A673 (cell line): ENCODE measurements around the gene MAP7. TPM values are rescaled to one million over a fixed set of nuclear protein-coding genes. Genes with fewer than 3 reads are reported as not detected.

Experiments used
- BruUV-seq: library from RNA; stranded (reverse); fragments of 400-500 nt; replicated peaks from 2 replicates; lab custom pipeline; 2021; lab: Mats Ljungman, UMichigan
- CTCF ChIA-PET: fragments of 300-600 bp; sonication (Branson Sonifier 250); formaldehyde crosslinking; loops from one replicate; lab custom pipeline; 2022; ENCODE audit warnings: antibody characterized with exemption; lab: Charles Lee
- POLR2A ChIA-PET: fragments of 300-600 bp; sonication (Branson Sonifier 250); formaldehyde crosslinking; loops from one replicate; lab custom pipeline; 2022; ENCODE audit warnings: antibody characterized with exemption; ENCODE audit not compliant: low non-redundant PET; lab: Charles Lee
- DNase-seq: peaks from one replicate; pipeline ENCODE4 v3.0.0-alpha.2; 2015; ENCODE audit warnings: low spot score
- H3K27ac ChIP-seq: fragments of 200-600 bp; sonication (generic); 2 replicates; pipeline ENCODE4 v1.5.1; 2016; ENCODE audit warnings: mixed run types, low read depth, mild to moderate bottlenecking, mixed read lengths, antibody characterized with exemption, low read length; ENCODE audit not compliant: poor library complexity, severe bottlenecking
- H3K27me3 ChIP-seq: fragments of 200-600 bp; sonication (generic); replicated peaks from 2 replicates; pipeline ENCODE4 v1.6.1; 2017; ENCODE audit warnings: mixed run types, low read depth, mild to moderate bottlenecking, mixed read lengths, antibody characterized with exemption, low read length; ENCODE audit not compliant: insufficient read depth, poor library complexity
- H3K36me3 ChIP-seq: fragments of 200-600 bp; sonication (generic); 2 replicates; pipeline ENCODE4 v1.6.1; 2016; ENCODE audit warnings: mixed run types, mild to moderate bottlenecking, mixed read lengths, antibody characterized with exemption, low read length; ENCODE audit not compliant: insufficient read depth, poor library complexity, severe bottlenecking
- H3K4me1 ChIP-seq: fragments of 200-600 bp; sonication (generic); 2 replicates; pipeline ENCODE4 v1.6.1; 2017; ENCODE audit warnings: mixed run types, mild to moderate bottlenecking, mixed read lengths, antibody characterized with exemption, low read length; ENCODE audit not compliant: insufficient read depth, poor library complexity, severe bottlenecking
- H3K4me3 ChIP-seq: fragments of 200-600 bp; sonication (generic); 2 replicates; pipeline ENCODE4 v1.5.1; 2016; ENCODE audit warnings: low read depth, mixed run types, mild to moderate bottlenecking, mixed read lengths, low read length; ENCODE audit not compliant: poor library complexity, severe bottlenecking
- H3K9me3 ChIP-seq: fragments of 200-600 bp; sonication (generic); 2 replicates; pipeline ENCODE4 v1.6.1; 2016; ENCODE audit warnings: mixed run types, low read depth, mild to moderate bottlenecking, mixed read lengths, antibody characterized with exemption, low read length; ENCODE audit not compliant: poor library complexity, severe bottlenecking
- CTCF ChIP-seq: fragments of 300-800, 200-600 bp; sonication (generic); conservative IDR thresholded peaks from 2 replicates; pipeline ENCODE4 v1.5.1; 2017; ENCODE audit warnings: low read depth, mild to moderate bottlenecking, antibody characterized with exemption, low read length, moderate library complexity, mixed read lengths
- EZH2 ChIP-seq: fragments of 200-600 bp; sonication (generic); IDR thresholded peaks from 2 replicates; pipeline ENCODE4 v1.6.1; 2017; ENCODE audit warnings: borderline replicate concordance, low read depth, mild to moderate bottlenecking, mixed read lengths, antibody characterized with exemption, low read length; ENCODE audit not compliant: poor library complexity, severe bottlenecking
- intact Hi-C: fragments of 100-400 bp; cut with micrococcal nuclease; formaldehyde crosslinking; loops from one replicate; pipeline ENCODE4 v1.10.0; 2022; ENCODE audit not compliant: unreplicated experiment
- total RNA-seq: library from RNA; stranded (reverse); gene quantifications from 2 replicates; pipeline ENCODE4 v1.2.3, GENCODE V29; 2021

The MAP7 gene
- total RNA-seq, 1 experiment from 2014 or later: 0.09 TPM

GRCh38 chr6:136568129-136568528 lies 17.9 kb upstream of the MAP7 start:
- DNase-seq: no peak
- ChIA-PET CTCF (no interaction called here), POLR2A (no interaction called here)
- no TSS peak for BruUV-seq
- H3K4me1 ChIP-seq: peaks cover 4% of the 10 kb centered on the region
- no peak overlapping the region for H3K4me3 ChIP-seq
- H3K27me3 ChIP-seq: no peaks in the 10 kb centered on the region
- TF ChIP-seq EZH2: no peak
- TF ChIP-seq CTCF: no peak
- no peak overlapping the region for H3K27ac ChIP-seq
- H3K36me3 ChIP-seq: no peaks in the 10 kb centered on the region
- intact Hi-C loops: no loop called here
- peaks cover 10% of the 10 kb centered on the region for H3K9me3 ChIP-seq

- CTCF ChIA-PET: no interaction called here
- H3K4me3 ChIP-seq: no peak overlapping the region
- no peak for DNase-seq
- H3K27ac ChIP-seq: no peak overlapping the region
- TF ChIP-seq EZH2 (no peak), CTCF (no peak)
- intact Hi-C loops: no loop called here
- POLR2A ChIA-PET: no interaction called here
- H3K36me3 ChIP-seq: no peaks in the 10 kb centered on the region
- peaks cover 4% of the 10 kb centered on the region for H3K4me1 ChIP-seq
- no peaks in the 10 kb centered on the region for H3K27me3 ChIP-seq
- BruUV-seq: no TSS peak
- H3K9me3 ChIP-seq: peaks cover 10% of the 10 kb centered on the region
Observed at GRCh38 chr6:136567688-136568087, 17.5 kb upstream of the MAP7 start.

- intact Hi-C loops: no loop called here
- no TSS peak for BruUV-seq
- Histone ChIP-seq H3K9me3 (peaks cover 10% of the 10 kb centered on the region), H3K27me3 (no peaks in the 10 kb centered on the region), H3K4me3 (no peak overlapping the region), H3K36me3 (no peaks in the 10 kb centered on the region), H3K4me1 (peaks cover 4% of the 10 kb centered on the region), H3K27ac (no peak overlapping the region)
- CTCF ChIA-PET: no interaction called here
- no peak for DNase-seq
- POLR2A ChIA-PET: no interaction called here
- TF ChIP-seq CTCF (no peak), EZH2 (no peak)
Observed at GRCh38 chr6:136566851-136567250, 16.6 kb upstream of the MAP7 start.
